HEK293 (cell line): ENCODE data around the gene AXIN1.

Experiments
- CTCF ChIA-PET: fragments of 350-600 bp; formaldehyde crosslinking; extraction: SDS; loops from one replicate; lab custom pipeline; 2021; ENCODE audit warnings: antibody characterized with exemption; lab: Yijun Ruan, JAX
- POLR2A ChIA-PET: fragments of 300-600 bp; formaldehyde crosslinking; extraction: SDS; loops from one replicate; lab custom pipeline; 2020; ENCODE audit warnings: antibody characterized with exemption, inconsistent platforms; lab: Yijun Ruan, JAX
- H3K27ac ChIP-seq: fragments of 200-500 bp; sonication (Bioruptor generic); 2 replicates; pipeline ENCODE4 v1.5.1; 2014; ENCODE audit warnings: low read depth, low read length, control low read depth, inconsistent platforms; ENCODE audit errors: extremely low read depth
- H3K36me3 ChIP-seq, 2 experiments: fragments of 200-500 bp in 1 of 2; sonication (Bioruptor generic) in 1 of 2; 1 replicate in 1 of 2; 2 replicates in 1 of 2; pipeline ENCODE4 v1.5.1; 2014 to 2017; ENCODE audit warnings: inconsistent platforms in 2 of 2, low read length in 2 of 2; ENCODE audit not compliant: control insufficient read depth in 2 of 2, insufficient read depth in 1 of 2
- H3K4me1 ChIP-seq: fragments of 200-500 bp; sonication (Bioruptor generic); 2 replicates; pipeline ENCODE4 v1.5.1; 2014; ENCODE audit warnings: mild to moderate bottlenecking, low read length, inconsistent platforms; ENCODE audit not compliant: control insufficient read depth, insufficient read depth
- H3K4me3 ChIP-seq: 2 replicates; pipeline ENCODE4 v1.5.1; 2011; ENCODE audit warnings: low read depth, mild to moderate bottlenecking, control low read depth, low read length, moderate library complexity
- H3K9me3 ChIP-seq: fragments of 200-500 bp; sonication (Bioruptor generic); 2 replicates; pipeline ENCODE4 v1.5.1; 2014; ENCODE audit warnings: low read depth, low read length, inconsistent platforms; ENCODE audit not compliant: control insufficient read depth, insufficient read depth
- KLF9 ChIP-seq: fragments of 450-650 bp; formaldehyde crosslinking; IDR thresholded peaks from 2 replicates; pipeline ENCODE4 v1.5.1; 2016; ENCODE audit warnings: missing biosample characterization, missing genetic modification characterization, low read depth
- MZF1 ChIP-seq: fragments of 450-650 bp; formaldehyde crosslinking; IDR thresholded peaks from 2 replicates; pipeline ENCODE4 v1.5.1; 2017; ENCODE audit warnings: missing biosample characterization, missing genetic modification characterization, borderline replicate concordance
- PRDM6 ChIP-seq: fragments of 450-650 bp; formaldehyde crosslinking; IDR thresholded peaks from 2 replicates; pipeline ENCODE4 v1.5.1; 2017; ENCODE audit warnings: missing biosample characterization, missing genetic modification characterization
- SCRT2 ChIP-seq: fragments of 450-650 bp; formaldehyde crosslinking; IDR thresholded peaks from 2 replicates; pipeline ENCODE4 v1.5.1; 2016; ENCODE audit warnings: missing biosample characterization, missing genetic modification characterization
- SP2 ChIP-seq: fragments of 450-650 bp; formaldehyde crosslinking; IDR thresholded peaks from 2 replicates; pipeline ENCODE4 v1.5.1; 2016; ENCODE audit warnings: missing biosample characterization, missing genetic modification characterization
- ZBTB10 ChIP-seq: fragments of 450-650 bp; formaldehyde crosslinking; IDR thresholded peaks from 2 replicates; pipeline ENCODE4 v1.5.1; 2016; ENCODE audit warnings: missing biosample characterization, missing genetic modification characterization
- ZBTB6 ChIP-seq: fragments of 450-650 bp; formaldehyde crosslinking; IDR thresholded peaks from 2 replicates; pipeline ENCODE4 v1.5.1; 2017; ENCODE audit warnings: missing biosample characterization, missing genetic modification characterization
- ZEB2 ChIP-seq: fragments of 450-650 bp; formaldehyde crosslinking; IDR thresholded peaks from 2 replicates; pipeline ENCODE4 v1.5.1; 2016; ENCODE audit warnings: missing biosample characterization, missing genetic modification characterization
- ZNF148 ChIP-seq: fragments of 450-650 bp; formaldehyde crosslinking; IDR thresholded peaks from 2 replicates; pipeline ENCODE4 v1.5.0; 2017; ENCODE audit warnings: missing biosample characterization, missing genetic modification characterization, borderline replicate concordance
- ZNF184 ChIP-seq: fragments of 450-650 bp; IDR thresholded peaks from 2 replicates; pipeline ENCODE4 v1.5.1; 2018; ENCODE audit warnings: missing biosample characterization, mild to moderate bottlenecking, missing genetic modification characterization
- ZNF202 ChIP-seq: fragments of 450-650 bp; formaldehyde crosslinking; IDR thresholded peaks from 2 replicates; pipeline ENCODE4 v1.5.1; 2016; ENCODE audit warnings: missing biosample characterization, missing genetic modification characterization, borderline replicate concordance
- ZNF221 ChIP-seq: fragments of 450-650 bp; formaldehyde crosslinking; IDR thresholded peaks from 2 replicates; pipeline ENCODE4 v1.5.1; 2017; ENCODE audit warnings: missing biosample characterization, missing genetic modification characterization, borderline replicate concordance
- ZNF280D ChIP-seq: fragments of 450-650 bp; formaldehyde crosslinking; IDR thresholded peaks from 2 replicates; pipeline ENCODE4 v1.5.1; 2016; ENCODE audit warnings: missing biosample characterization, missing genetic modification characterization
- ZNF324 ChIP-seq: fragments of 450-650 bp; formaldehyde crosslinking; IDR thresholded peaks from 2 replicates; pipeline ENCODE4 v1.5.1; 2016; ENCODE audit warnings: missing biosample characterization, missing genetic modification characterization
- ZNF391 ChIP-seq: fragments of 450-650 bp; formaldehyde crosslinking; IDR thresholded peaks from 2 replicates; pipeline ENCODE4 v1.5.1; 2016; ENCODE audit warnings: low read depth, missing biosample characterization, missing genetic modification characterization, borderline replicate concordance
- ZNF394 ChIP-seq: fragments of 450-650 bp; formaldehyde crosslinking; IDR thresholded peaks from 2 replicates; pipeline ENCODE4 v1.5.1; 2016; ENCODE audit warnings: missing biosample characterization, missing genetic modification characterization, mild to moderate bottlenecking, moderate library complexity, borderline replicate concordance
- ZNF561 ChIP-seq: fragments of 450-650 bp; IDR thresholded peaks from 2 replicates; pipeline ENCODE4 v1.5.1; 2018; ENCODE audit warnings: missing biosample characterization, missing genetic modification characterization, borderline replicate concordance
- ZNF704 ChIP-seq: fragments of 450-650 bp; formaldehyde crosslinking; IDR thresholded peaks from 2 replicates; pipeline ENCODE4 v1.5.1; 2016; ENCODE audit warnings: missing biosample characterization, missing genetic modification characterization
- ZNF76 ChIP-seq: fragments of 450-650 bp; formaldehyde crosslinking; IDR thresholded peaks from 2 replicates; pipeline ENCODE4; 2016; ENCODE audit warnings: low read depth, missing biosample characterization, missing genetic modification characterization, borderline replicate concordance
- ZNF768 ChIP-seq: fragments of 450-650 bp; formaldehyde crosslinking; IDR thresholded peaks from 2 replicates; pipeline ENCODE4 v1.5.1; 2018; ENCODE audit warnings: missing biosample characterization, mild to moderate bottlenecking, missing genetic modification characterization
- ZSCAN4 ChIP-seq: fragments of 450-650 bp; formaldehyde crosslinking; IDR thresholded peaks from 2 replicates; pipeline ENCODE4 v1.5.1; 2017; ENCODE audit warnings: missing biosample characterization, missing genetic modification characterization

AXIN1 gene

GRCh38 chr16:337437-337836 lies 15.1 kb downstream of the AXIN1 start (continued):
- TF ChIP-seq ZNF148 (tag by site-specific recombination), result no peak
- no peak for TF ChIP-seq ZNF768 (tag by site-specific recombination)
- TF ChIP-seq ZBTB6 (tag by site-specific recombination), result no peak
- TF ChIP-seq ZNF280D (tag by site-specific recombination), result no peak
- no peak for TF ChIP-seq KLF9 (tag by site-specific recombination)
- no peak for TF ChIP-seq ZNF184
- TF ChIP-seq ZSCAN4 (tag by site-specific recombination), result no peak
- no peak for TF ChIP-seq SP2
- no peak for TF ChIP-seq SCRT2 (tag by site-specific recombination)

- no peaks in the 10 kb centered on the region for H3K36me3 ChIP-seq
- no peak overlapping the region for H3K27ac ChIP-seq
- ChIA-PET POLR2A (interaction anchor here (0.7 to 1.9 kb wide), 2 partner anchors 12 to 224 kb away, joined by 6 to 9 read pairs; no protein-coding TSS in a partner anchor), CTCF (interaction anchor here (0.6 to 2.2 kb wide), 3 partner anchors 16 to 184 kb away, joined by 3 to 7 read pairs (median 3); partner anchors contain the start of gene HBZ)
- no peaks in the 10 kb centered on the region for H3K9me3 ChIP-seq
- peaks cover 6% of the 10 kb centered on the region; the same call in 1 of the 2 replicates for H3K4me1 ChIP-seq
- no peak overlapping the region for H3K4me3 ChIP-seq
- TF ChIP-seq PRDM6 (tag by site-specific recombination) (no peak), MZF1 (no peak), ZBTB6 (tag by site-specific recombination) (no peak), ZNF391 (no peak), ZNF221 (tag by site-specific recombination) (no peak), ZNF704 (no peak), ZNF394 (tag by site-specific recombination) (no peak), ZNF324 (tag by site-specific recombination) (no peak), ZBTB10 (tag by site-specific recombination) (no peak), ZEB2 (tag by site-specific recombination) (no peak), ZNF76 (tag by site-specific recombination) (no peak), ZNF202 (no peak), ZNF561 (tag by site-specific recombination) (no peak)
Observed at GRCh38 chr16:336269-336668, 16.3 kb downstream of the AXIN1 start.
